Spleen (tissue), 11 donors: Measurements from ENCODE around the gene BFSP1. TPM values are rescaled to one million over a fixed set of nuclear protein-coding genes. Genes with fewer than 3 reads are reported as not detected.

Experiments
- DNase-seq: peaks from one replicate; pipeline ENCODE4 v3.0.0-alpha.2; 2020
- H3K27ac ChIP-seq, 8 donors: fragments of 200-600 bp; sonication (generic) in 7 of 8; 1 replicate in 4 of 8; 2 replicates in 4 of 8; pipeline versions ENCODE4 v1.5.0 to v1.8.0; 2016 to 2021; ENCODE audit warnings: inconsistent platforms in 4 of 8, mild to moderate bottlenecking in 4 of 8, moderate library complexity in 1 of 8
- H3K27me3 ChIP-seq, 7 donors: fragments of 200-600 bp; sonication (generic) in 6 of 7; replicated peaks in 1 of 7; 1 replicate in 4 of 7; 2 replicates in 3 of 7; pipeline versions ENCODE4 v1.5.0 to v1.8.0; 2016 to 2021; ENCODE audit warnings: inconsistent platforms in 3 of 7, mild to moderate bottlenecking in 1 of 7
- H3K36me3 ChIP-seq, 6 donors: fragments of 200-600 bp; sonication (generic) in 5 of 6; 1 replicate in 4 of 6; 2 replicates in 2 of 6; pipeline versions ENCODE4 v1.5.0 to v1.8.0; 2016 to 2021; ENCODE audit warnings: inconsistent platforms in 2 of 6
- H3K4me1 ChIP-seq, 6 donors: fragments of 200-600 bp; sonication (generic) in 5 of 6; 1 replicate in 3 of 6; 2 replicates in 3 of 6; pipeline versions ENCODE4 v1.5.0 to v1.8.0; 2016 to 2021; ENCODE audit warnings: inconsistent platforms in 3 of 6
- H3K4me3 ChIP-seq, 8 donors: fragments of 200-600 bp; sonication (generic) in 7 of 8; 1 replicate in 4 of 8; 2 replicates in 4 of 8; pipeline versions ENCODE4 v1.5.0 to v1.8.0; 2016 to 2021; ENCODE audit warnings: inconsistent platforms in 4 of 8, mild to moderate bottlenecking in 4 of 8, moderate library complexity in 2 of 8
- H3K9me3 ChIP-seq, 8 donors: fragments of 200-600 bp; sonication (generic) in 7 of 8; 1 replicate in 4 of 8; 2 replicates in 4 of 8; pipeline versions ENCODE4 v1.5.0 to v1.8.0; 2016 to 2021; ENCODE audit warnings: inconsistent platforms in 4 of 8
- CTCF ChIP-seq, 11 experiments: fragments of 200-600 bp in 7 of 11; fragments of 450-650 bp in 4 of 11; sonication (generic) in 4 of 11; IDR thresholded peaks in 8 of 11; conservative IDR thresholded peaks in 3 of 11; 1 replicate in 7 of 11; 2 replicates in 4 of 11; pipeline versions ENCODE4 v1.4.0 to v1.8.0; 2016 to 2021; ENCODE audit warnings: antibody characterized with exemption in 11 of 11, inconsistent platforms in 4 of 11, mild to moderate bottlenecking in 1 of 11
- POLR2A ChIP-seq, 3 donors: fragments of 450-650 bp; IDR thresholded peaks; one replicate each; pipeline ENCODE4 v1.5.1; 2017; ENCODE audit warnings: antibody characterized with exemption in 3 of 3, mild to moderate bottlenecking in 1 of 3
- POLR2AphosphoS5 ChIP-seq, 3 donors: sonication (generic); formaldehyde crosslinking; IDR thresholded peaks; one replicate each; pipeline ENCODE4 v1.5.1; 2017; ENCODE audit warnings: antibody characterized with exemption in 3 of 3
- WGBS, 5 donors: extraction: QIAGEN DNeasy Blood & Tissue Kit in 3 of 5; methylation state at CpG; one replicate each; pipeline versions ENCODE4 v1.1.5 to v1.1.7; 2013 to 2018; 5-methylcytosine and 5-hydroxymethylcytosine counted together
- intact Hi-C: fragments of 100-400 bp; cut with DNase I; formaldehyde crosslinking; loops from one replicate; pipeline ENCODE4 v1.15.0; 2023; ENCODE audit warnings: low total_unique reads
- polyA plus RNA-seq, 3 donors: library from polyadenylated mRNA; stranded (reverse); fragments of 200-250 nt; gene quantifications; one replicate each; pipeline ENCODE4 v1.2.1, GENCODE V29; 2013
- total RNA-seq, 7 donors: library from RNA; depleted of rRNA in 3 of 7; stranded (reverse); fragments of >200 nt in 3 of 7; fragmentation: NEBNext Ultra II Directional in 4 of 7; extraction: Animal tissue kit (Norgen Biotek cat#: 25700) in 4 of 7; gene quantifications; one replicate each; pipeline versions ENCODE4 v1.1.0 to v1.2.1, GENCODE V29; 2016 to 2021
- donor health status: healthy with polysubstance abuse.
- donor health status: DM: no; HTN: no; CAD: no; lungs with moderate emphysema.
- donor health status: DM: no; HTN: no; CAD: no.
- donor health status: Bipolar disorder and iron deficiency.
- donor health status: healthy.
- donor health status: DM: no; HTN: no; CAD: no.
- donor health status: DM: yes; HTN: yes; CAD: no.

BFSP1 gene
- total and polyA plus RNA-seq, 10 donors = 0.13 to 0.86 (median 0.41) TPM

GRCh38 chr20:17541996-17542395 is 10.8 kb upstream of the BFSP1 start:
- intact Hi-C loops = no loop called here
- 90 to 97% (median 91%) methylated on average over 5 of the region's 5 CpGs for WGBS, 5 donors
- H3K4me1 ChIP-seq = peaks cover 0 to 2% (median 0%) of the 10 kb centered on the region in 6 donors
- no peak for TF ChIP-seq POLR2A (IDR thresholded peaks at IDR 0.05)
- no peak for TF ChIP-seq CTCF (IDR thresholded peaks at IDR 0.05 in 8 of 11, conservative IDR thresholded peaks at IDR 0.05 in 3 of 11)
- no peak for TF ChIP-seq POLR2AphosphoS5 (IDR thresholded peaks at IDR 0.05)
- no peaks in the 10 kb centered on the region for H3K36me3 ChIP-seq
- no peaks in the 10 kb centered on the region for H3K9me3 ChIP-seq
- DNase-seq = no peak
- H3K27me3 ChIP-seq = peaks cover 0 to 21% (median 0%) of the 10 kb centered on the region in 7 donors
- H3K27ac ChIP-seq = no peak overlapping the region
- no peak overlapping the region for H3K4me3 ChIP-seq

GRCh38 chr20:17541596-17541995 is 10.4 kb upstream of the BFSP1 start:
- Histone ChIP-seq H3K4me1 (peaks cover 0 to 5% (median 0%) of the 10 kb centered on the region in 6 donors), H3K27me3 (peaks cover 0 to 21% (median 0%) of the 10 kb centered on the region in 7 donors), H3K4me3 (no peak overlapping the region), H3K27ac (no peak overlapping the region), H3K36me3 (no peaks in the 10 kb centered on the region), H3K9me3 (no peaks in the 10 kb centered on the region)
- intact Hi-C loops = no loop called here
- 86 to 94% (median 92%) methylated on average over 3 of the region's 3 CpGs for whole genome bisulfite sequencing, 5 donors
- no peak for TF ChIP-seq POLR2A (IDR thresholded peaks at IDR 0.05)
- no peak for TF ChIP-seq CTCF (IDR thresholded peaks at IDR 0.05 in 8 of 11, conservative IDR thresholded peaks at IDR 0.05 in 3 of 11)
- TF ChIP-seq POLR2AphosphoS5 (IDR thresholded peaks at IDR 0.05) = no peak
- no peak for DNase-seq

- TF ChIP-seq POLR2AphosphoS5 (IDR thresholded peaks at IDR 0.05) = no peak
- no peak for TF ChIP-seq POLR2A (IDR thresholded peaks at IDR 0.05)
- no peak for TF ChIP-seq CTCF (IDR thresholded peaks at IDR 0.05 in 8 of 11, conservative IDR thresholded peaks at IDR 0.05 in 3 of 11)
- H3K36me3 ChIP-seq = no peaks in the 10 kb centered on the region
- H3K27me3 ChIP-seq = peaks cover 0 to 21% (median 0%) of the 10 kb centered on the region in 7 donors
- H3K9me3 ChIP-seq = no peaks in the 10 kb centered on the region
- no peak for DNase-seq
- intact Hi-C loops = loop anchor here (5.0 to 10.0 kb wide), 3 partner anchors 79 to 456 kb away; no protein-coding TSS in a partner anchor
- H3K4me3 ChIP-seq = no peak overlapping the region
- WGBS, 5 donors = 47 to 58% (median 51%) methylated on average over 7 of the region's 7 CpGs
- H3K4me1 ChIP-seq = peaks cover 0 to 6% (median 0%) of the 10 kb centered on the region in 6 donors
- H3K27ac ChIP-seq = no peak overlapping the region
These were observed 7.5 kb upstream of the BFSP1 start for GRCh38 chr20:17538517-17539170.

GRCh38 chr20:17537959-17538358 is 6.8 kb upstream of the BFSP1 start:
- intact Hi-C loops = loop anchor here (5.0 to 10.0 kb wide), 3 partner anchors 79 to 457 kb away; no protein-coding TSS in a partner anchor
- Histone ChIP-seq H3K9me3 (no peaks in the 10 kb centered on the region), H3K27me3 (peaks cover 0 to 21% (median 0%) of the 10 kb centered on the region in 7 donors), H3K4me1 (peaks cover 0 to 6% (median 0%) of the 10 kb centered on the region in 6 donors), H3K4me3 (no peak overlapping the region), H3K27ac (no peak overlapping the region), H3K36me3 (no peaks in the 10 kb centered on the region)
- TF ChIP-seq POLR2A (IDR thresholded peaks at IDR 0.05) = no peak
- no peak for TF ChIP-seq CTCF (IDR thresholded peaks at IDR 0.05 in 8 of 11, conservative IDR thresholded peaks at IDR 0.05 in 3 of 11)
- no peak for TF ChIP-seq POLR2AphosphoS5 (IDR thresholded peaks at IDR 0.05)
- no peak for DNase-seq
- 62 to 80% (median 77%) methylated on average over 3 of the region's 3 CpGs for WGBS, 5 donors
